Activated naive CD4-positive, alpha-beta T cell treated with anti-CD3 and anti-CD28 coated beads for 36 hours (primary cell): ENCODE measurements around the gene NT5DC1. TPM values are rescaled to one million over a fixed set of nuclear protein-coding genes. Genes with fewer than 3 reads are reported as not detected.

Experiments
- CTCF ChIA-PET: fragments of 350-600 bp; sonication (Branson Sonifier 250); formaldehyde crosslinking; loops from one replicate; lab custom pipeline; 2021; ENCODE audit warnings: antibody characterized with exemption; lab: Charles Lee
- DNase-seq: peaks from one replicate; pipeline ENCODE4 v3.0.0-alpha.2; 2020
- H3K27ac Mint-ChIP-seq: one replicate; pipeline ENCODE4 v1.8.0; 2021; ENCODE audit warnings: mild to moderate bottlenecking, mixed read lengths
- H3K27me3 Mint-ChIP-seq: one replicate; pipeline ENCODE4 v1.8.0; 2021; ENCODE audit warnings: low read depth, mixed read lengths
- H3K36me3 Mint-ChIP-seq: one replicate; pipeline ENCODE4 v1.8.0; 2021; ENCODE audit warnings: low read depth, mixed read lengths
- H3K4me1 Mint-ChIP-seq: one replicate; pipeline ENCODE4 v1.8.0; 2021; ENCODE audit warnings: low read depth, mixed read lengths
- H3K4me3 Mint-ChIP-seq: one replicate; pipeline ENCODE4 v1.8.0; 2021; ENCODE audit warnings: mild to moderate bottlenecking, moderate library complexity, mixed read lengths
- H3K9me3 Mint-ChIP-seq: one replicate; pipeline ENCODE4 v1.8.0; 2021; ENCODE audit warnings: mixed read lengths
- intact Hi-C: fragments of 100-400 bp; cut with micrococcal nuclease; formaldehyde crosslinking; loops from one replicate; pipeline ENCODE4 v1.15.1; 2023
- total RNA-seq, 2 experiments: library from RNA; stranded (reverse); gene quantifications; one replicate each; pipeline ENCODE4 v1.2.3, GENCODE V29; 2021

NT5DC1 gene
- total RNA-seq, 2 experiments from 2014 or later, result 59.7 to 62.6 TPM

- CTCF ChIA-PET, result interaction anchor here (0.6 to 2.7 kb wide), 8 partner anchors 9 to 128 kb away, joined by 3 to 14 read pairs (median 6); no protein-coding TSS in a partner anchor
Observed at GRCh38 chr6:116096979-116097816, 3.5 kb upstream of the NT5DC1 start.

GRCh38 chr6:116099036-116099435, 1.6 kb upstream of the NT5DC1 start:
- H3K36me3 Mint-ChIP-seq, result peaks cover 15% of the 10 kb centered on the region
- H3K27me3 Mint-ChIP-seq, result no peaks in the 10 kb centered on the region
- H3K9me3 Mint-ChIP-seq, result peaks cover 16% of the 10 kb centered on the region
- no peak overlapping the region for H3K4me3 Mint-ChIP-seq
- H3K4me1 Mint-ChIP-seq, result peaks cover 26% of the 10 kb centered on the region
- no peak overlapping the region for H3K27ac Mint-ChIP-seq
- intact Hi-C loops, result no loop called here
- CTCF ChIA-PET, result interaction anchor here (1.2 kb wide), 1 partner anchor 1997 kb away, joined by 3 read pairs; no protein-coding TSS in a partner anchor
- DNase-seq, result no peak

More at GRCh38 chr6:116096979-116097816, 3.5 kb upstream of the NT5DC1 start:
- no peak overlapping the region for H3K4me3 Mint-ChIP-seq
- H3K9me3 Mint-ChIP-seq, result peaks cover 16% of the 10 kb centered on the region
- no peak for DNase-seq
- H3K4me1 Mint-ChIP-seq, result peaks cover 9% of the 10 kb centered on the region
- H3K27me3 Mint-ChIP-seq, result peaks cover 1% of the 10 kb centered on the region
- peaks cover 10% of the 10 kb centered on the region for H3K36me3 Mint-ChIP-seq
- intact Hi-C loops, result loop anchor here (1.0 kb wide), 1 partner anchor 86 kb away; no protein-coding TSS in a partner anchor
- no peak overlapping the region for H3K27ac Mint-ChIP-seq

GRCh38 chr6:116101302-116101718, 657 bp downstream of the NT5DC1 start:
- Mint-ChIP-seq H3K4me3 (peak overlapping the region; percentile 90), H3K4me1 (peaks cover 49% of the 10 kb centered on the region), H3K27me3 (no peaks in the 10 kb centered on the region), H3K36me3 (peaks cover 12% of the 10 kb centered on the region), H3K27ac (peak overlapping the region; percentile 81), H3K9me3 (peaks cover 5% of the 10 kb centered on the region)
- intact Hi-C loops, result loop anchor here (1.0 to 10.0 kb wide), 8 partner anchors 178 to 1501 kb away; partner anchors contain the start of genes CALHM6, DSE, GOPC and KPNA5
- CTCF ChIA-PET, result interaction anchor here (0.6 to 2.3 kb wide), 7 partner anchors 10 to 215 kb away, joined by 3 to 19 read pairs (median 3); no protein-coding TSS in a partner anchor
- no peak for DNase-seq

- intact Hi-C loops, result loop anchor here (1.0 to 10.0 kb wide), 8 partner anchors 178 to 1501 kb away; partner anchors contain the start of genes CALHM6, DSE, GOPC and KPNA5
- Mint-ChIP-seq H3K9me3 (peaks cover under 1% of the 10 kb centered on the region), H3K27ac (no peak overlapping the region), H3K4me1 (peaks cover 52% of the 10 kb centered on the region), H3K4me3 (peak overlapping the region; percentile 90), H3K36me3 (peaks cover 10% of the 10 kb centered on the region), H3K27me3 (no peaks in the 10 kb centered on the region)
- CTCF ChIA-PET, result interaction anchor here (1.0 to 2.3 kb wide), 2 partner anchors 11 to 90 kb away, joined by 3 to 19 read pairs; no protein-coding TSS in a partner anchor
- no peak for DNase-seq
Observed at GRCh38 chr6:116101790-116102189, 1.1 kb downstream of the NT5DC1 start.

- peak overlapping the region; percentile 19 for H3K27ac Mint-ChIP-seq
- no peaks in the 10 kb centered on the region for H3K9me3 Mint-ChIP-seq
- no peaks in the 10 kb centered on the region for H3K27me3 Mint-ChIP-seq
- no peak for DNase-seq
- CTCF ChIA-PET, result interaction anchor here (0.6 kb wide), 1 partner anchor 25 kb away, joined by 3 read pairs; no protein-coding TSS in a partner anchor
- intact Hi-C loops, result loop anchor here (5.0 to 10.0 kb wide), 5 partner anchors 208 to 579 kb away; partner anchors contain the start of genes CALHM6, DSE and KPNA5
- H3K4me1 Mint-ChIP-seq, result peaks cover 57% of the 10 kb centered on the region
- no peak overlapping the region for H3K4me3 Mint-ChIP-seq
- peaks cover 11% of the 10 kb centered on the region for H3K36me3 Mint-ChIP-seq
Observed at GRCh38 chr6:116102873-116103272, 2.2 kb downstream of the NT5DC1 start.

- Mint-ChIP-seq H3K36me3 (peaks cover 21% of the 10 kb centered on the region), H3K4me1 (peaks cover 60% of the 10 kb centered on the region), H3K4me3 (no peak overlapping the region), H3K9me3 (no peaks in the 10 kb centered on the region), H3K27ac (no peak overlapping the region), H3K27me3 (no peaks in the 10 kb centered on the region)
- no peak for DNase-seq
- CTCF ChIA-PET, result interaction anchor here (1.1 kb wide), 1 partner anchor 8 kb away, joined by 3 read pairs; no protein-coding TSS in a partner anchor
- intact Hi-C loops, result loop anchor here (5.0 to 10.0 kb wide), 5 partner anchors 210 to 578 kb away; partner anchors contain the start of genes CALHM6, DSE and KPNA5
Observed at GRCh38 chr6:116104636-116105035, 4.0 kb downstream of the NT5DC1 start.

GRCh38 chr6:116105247-116105646, 4.6 kb downstream of the NT5DC1 start:
- CTCF ChIA-PET, result interaction anchor here (1.1 kb wide), 1 partner anchor 7 kb away, joined by 3 read pairs; no protein-coding TSS in a partner anchor
- no peaks in the 10 kb centered on the region for H3K9me3 Mint-ChIP-seq
- no peak overlapping the region for H3K4me3 Mint-ChIP-seq
- peaks cover 58% of the 10 kb centered on the region for H3K4me1 Mint-ChIP-seq
- no peak overlapping the region for H3K27ac Mint-ChIP-seq
- no peaks in the 10 kb centered on the region for H3K27me3 Mint-ChIP-seq
- DNase-seq, result no peak
- peaks cover 23% of the 10 kb centered on the region for H3K36me3 Mint-ChIP-seq
- intact Hi-C loops, result loop anchor here (10.0 kb wide), 3 partner anchors 210 to 430 kb away; partner anchors contain the start of gene CALHM6

- no peaks in the 10 kb centered on the region for H3K9me3 Mint-ChIP-seq
- DNase-seq, result no peak
- H3K27me3 Mint-ChIP-seq, result no peaks in the 10 kb centered on the region
- H3K36me3 Mint-ChIP-seq, result peaks cover 29% of the 10 kb centered on the region
- CTCF ChIA-PET, result no interaction called here
- no peak overlapping the region for H3K4me3 Mint-ChIP-seq
- peaks cover 58% of the 10 kb centered on the region for H3K4me1 Mint-ChIP-seq
- intact Hi-C loops, result loop anchor here (10.0 kb wide), 3 partner anchors 211 to 429 kb away; partner anchors contain the start of gene CALHM6
- H3K27ac Mint-ChIP-seq, result peak overlapping the region; percentile 65
Observed at GRCh38 chr6:116106146-116106545, 5.5 kb downstream of the NT5DC1 start.

- H3K4me1 Mint-ChIP-seq, result peaks cover 37% of the 10 kb centered on the region
- no peak overlapping the region for H3K4me3 Mint-ChIP-seq
Observed at GRCh38 chr6:116108836-116109235, 8.2 kb downstream of the NT5DC1 start.

GRCh38 chr6:116111552-116112528, 11.2 kb downstream of the NT5DC1 start:
- H3K27ac Mint-ChIP-seq, result no peak overlapping the region

More at GRCh38 chr6:116108836-116109235, 8.2 kb downstream of the NT5DC1 start:
- CTCF ChIA-PET, result interaction anchor here (1.3 kb wide), 1 partner anchor 13 kb away, joined by 3 read pairs; no protein-coding TSS in a partner anchor
- Mint-ChIP-seq H3K27me3 (no peaks in the 10 kb centered on the region), H3K36me3 (peaks cover 42% of the 10 kb centered on the region), H3K27ac (peak overlapping the region; percentile 22), H3K9me3 (no peaks in the 10 kb centered on the region)
- DNase-seq, result no peak
- intact Hi-C loops, result loop anchor here (10.0 kb wide), 3 partner anchors 214 to 426 kb away; partner anchors contain the start of gene CALHM6

GRCh38 chr6:116113386-116113785, 12.7 kb downstream of the NT5DC1 start:
- intact Hi-C loops, result no loop called here
- CTCF ChIA-PET, result interaction anchor here (1.1 to 3.2 kb wide), 5 partner anchors 9 to 17 kb away, joined by 3 to 19 read pairs (median 3); partner anchors contain the start of gene NT5DC1

More at GRCh38 chr6:116111552-116112528, 11.2 kb downstream of the NT5DC1 start:
- CTCF ChIA-PET, result interaction anchor here (0.6 to 3.2 kb wide), 11 partner anchors 7 to 1818 kb away, joined by 3 to 19 read pairs (median 3); partner anchors contain the start of gene NT5DC1
- Mint-ChIP-seq H3K4me1 (peaks cover 9% of the 10 kb centered on the region), H3K4me3 (no peak overlapping the region), H3K36me3 (peaks cover 50% of the 10 kb centered on the region), H3K27me3 (no peaks in the 10 kb centered on the region), H3K9me3 (no peaks in the 10 kb centered on the region)
- peak; percentile 61 for DNase-seq
- intact Hi-C loops, result no loop called here

More at GRCh38 chr6:116113386-116113785, 12.7 kb downstream of the NT5DC1 start:
- Mint-ChIP-seq H3K27me3 (no peaks in the 10 kb centered on the region), H3K27ac (no peak overlapping the region), H3K4me1 (peaks cover 5% of the 10 kb centered on the region), H3K4me3 (no peak overlapping the region), H3K9me3 (no peaks in the 10 kb centered on the region), H3K36me3 (peaks cover 49% of the 10 kb centered on the region)
- DNase-seq, result no peak
